Left forelimb (tissue), 1 donor: ENCODE data around the gene CACNA1D.
"Not testable (repeated sequence)": the region's sequence is repeated elsewhere in the genome, so short reads cannot be mapped to it uniquely, and the experiment has no call there.

Experiments
- DNase-seq: peaks from one replicate; pipeline ENCODE4 v3.0.0-alpha.2; 2018; ENCODE audit warnings: low spot score

Gene CACNA1D

GRCh38 chr3:53657651-53658050 lies 163.2 kb downstream of the CACNA1D start:
- no peak for DNase-seq

DNA sequence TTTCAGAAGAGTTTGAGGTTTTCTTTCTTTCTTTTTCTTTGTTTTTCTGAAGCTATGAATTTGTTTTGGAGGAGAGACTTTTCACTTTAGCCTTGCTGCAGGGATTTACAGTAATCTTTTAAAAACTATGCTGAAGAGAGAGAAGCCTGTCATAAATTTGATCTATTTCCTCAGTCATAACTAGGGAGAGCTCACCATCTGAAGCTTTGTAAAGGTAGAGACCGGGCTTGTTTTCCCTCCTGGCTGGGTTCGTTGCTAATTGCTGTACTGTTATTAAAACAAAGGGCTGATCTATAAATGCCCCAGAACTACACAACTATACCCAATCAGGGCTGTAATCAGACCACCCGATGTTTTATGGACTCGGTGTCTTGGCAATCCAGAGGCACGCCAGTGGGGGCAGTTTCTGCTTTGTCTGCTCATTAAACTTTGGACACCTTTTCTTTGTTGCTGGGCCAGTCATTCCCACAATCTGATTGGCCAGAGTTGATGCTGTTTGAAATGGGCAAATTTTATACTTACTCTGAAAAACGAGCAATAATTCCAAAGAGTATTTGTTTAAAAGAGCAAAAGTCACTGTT lies 164.3 kb downstream of the CACNA1D start:
- no peak for DNase-seq

- no peak for DNase-seq
Measured at GRCh38 chr3:53659996-53660395, 165.6 kb downstream of the CACNA1D start.

GRCh38 chr3:53661480-53661879 lies 167.1 kb downstream of the CACNA1D start:
- no peak for DNase-seq

DNA sequence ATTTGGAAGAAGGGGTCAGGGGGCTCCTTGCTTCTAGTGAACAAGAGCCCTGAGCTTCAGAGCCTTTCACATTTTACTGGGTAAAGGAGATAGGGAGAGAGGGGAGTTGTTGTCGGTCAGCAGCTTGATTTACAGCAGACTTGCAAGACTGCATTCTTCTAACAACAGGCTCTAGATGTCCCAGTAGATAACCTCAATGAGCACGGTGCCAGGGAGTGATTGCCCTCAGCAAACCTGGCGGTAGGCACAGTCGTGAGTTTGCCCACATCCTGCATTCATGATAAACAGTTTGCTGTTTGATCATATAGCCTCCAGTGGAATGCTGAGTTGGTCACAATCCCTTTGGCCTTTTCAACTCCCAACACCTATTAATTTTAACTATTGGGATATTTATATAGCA lies 170.4 kb downstream of the CACNA1D start:
- DNase-seq = not testable (repeated sequence)

DNA sequence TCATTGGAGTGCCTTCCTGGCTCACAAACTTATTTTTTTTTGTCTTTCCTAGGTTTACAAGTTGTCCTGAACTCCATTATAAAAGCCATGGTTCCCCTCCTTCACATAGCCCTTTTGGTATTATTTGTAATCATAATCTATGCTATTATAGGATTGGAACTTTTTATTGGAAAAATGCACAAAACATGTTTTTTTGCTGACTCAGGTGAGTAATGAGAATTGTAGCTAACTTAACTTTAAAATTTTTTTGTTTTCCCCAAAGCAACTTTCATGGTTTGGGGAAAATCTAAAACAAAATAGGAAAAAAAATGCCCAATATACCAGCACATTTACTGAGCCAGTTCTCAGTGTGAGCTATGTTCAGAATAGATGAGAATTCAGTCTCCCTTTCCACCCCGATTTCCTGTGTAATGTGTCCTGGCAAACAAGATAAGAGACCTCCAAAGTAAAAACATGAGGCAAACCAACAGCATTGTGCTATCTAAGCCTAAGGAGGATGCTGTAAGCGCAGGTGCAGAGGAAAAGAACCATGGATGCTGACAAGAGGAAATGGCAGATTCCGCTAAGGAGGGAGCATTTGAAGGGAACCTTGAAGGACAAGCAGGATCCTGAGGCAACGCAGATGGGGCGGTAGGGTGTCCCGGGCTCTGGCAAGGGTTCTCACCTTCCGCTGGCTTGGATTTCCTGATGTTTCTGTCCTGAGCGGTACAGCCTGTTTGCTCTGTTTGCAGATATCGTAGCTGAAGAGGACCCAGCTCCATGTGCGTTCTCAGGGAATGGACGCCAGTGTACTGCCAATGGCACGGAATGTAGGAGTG lies 171.4 kb downstream of the CACNA1D start:
- DNase-seq = no peak

DNA sequence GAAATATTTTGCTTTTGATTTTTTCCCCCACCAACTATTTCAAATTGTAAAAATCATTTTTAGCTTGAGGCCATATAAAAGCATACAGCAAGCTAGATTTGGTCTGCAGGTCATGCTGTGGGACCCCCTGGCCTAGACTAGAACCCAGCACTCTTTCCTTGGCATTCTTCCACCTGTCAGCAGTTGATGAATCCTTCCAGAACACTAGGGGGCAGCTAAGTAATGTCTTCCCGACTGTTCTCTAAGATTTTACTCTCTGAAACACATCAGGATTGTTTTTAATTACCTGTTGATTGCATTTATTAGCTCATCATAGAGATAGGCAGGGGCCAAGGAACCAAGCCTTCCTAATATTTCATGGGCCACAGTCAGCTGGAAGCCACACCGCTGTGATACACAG lies 174.5 kb downstream of the CACNA1D start:
- no peak for DNase-seq

- no peak for DNase-seq
Measured at GRCh38 chr3:53670721-53671120, 176.3 kb downstream of the CACNA1D start.

- DNase-seq = no peak
Measured at GRCh38 chr3:53671192-53671960, 177.0 kb downstream of the CACNA1D start.

GRCh38 chr3:53671961-53672299 lies 177.5 kb downstream of the CACNA1D start:
- no peak for DNase-seq

DNA sequence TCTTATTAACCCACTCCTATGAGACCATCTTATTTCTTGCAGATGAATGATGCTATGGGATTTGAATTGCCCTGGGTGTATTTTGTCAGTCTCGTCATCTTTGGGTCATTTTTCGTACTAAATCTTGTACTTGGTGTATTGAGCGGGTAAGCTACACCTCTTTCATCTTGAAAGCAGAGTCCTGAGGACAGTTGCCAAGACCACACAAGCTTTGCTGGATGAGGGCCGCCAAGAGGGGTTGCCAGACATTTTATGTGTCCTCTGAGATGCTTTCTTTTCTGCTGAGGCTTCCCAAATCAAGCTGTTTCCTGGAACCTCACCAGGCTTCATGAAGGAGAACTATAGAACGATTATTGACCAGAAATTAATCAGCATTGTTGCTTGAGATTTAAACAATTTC lies 178.6 kb downstream of the CACNA1D start:
- no peak for DNase-seq

- no peak for DNase-seq
Measured at GRCh38 chr3:53673722-53674350, 179.4 kb downstream of the CACNA1D start.

GRCh38 chr3:53674582-53674981 lies 180.2 kb downstream of the CACNA1D start:
- DNase-seq = no peak

DNA sequence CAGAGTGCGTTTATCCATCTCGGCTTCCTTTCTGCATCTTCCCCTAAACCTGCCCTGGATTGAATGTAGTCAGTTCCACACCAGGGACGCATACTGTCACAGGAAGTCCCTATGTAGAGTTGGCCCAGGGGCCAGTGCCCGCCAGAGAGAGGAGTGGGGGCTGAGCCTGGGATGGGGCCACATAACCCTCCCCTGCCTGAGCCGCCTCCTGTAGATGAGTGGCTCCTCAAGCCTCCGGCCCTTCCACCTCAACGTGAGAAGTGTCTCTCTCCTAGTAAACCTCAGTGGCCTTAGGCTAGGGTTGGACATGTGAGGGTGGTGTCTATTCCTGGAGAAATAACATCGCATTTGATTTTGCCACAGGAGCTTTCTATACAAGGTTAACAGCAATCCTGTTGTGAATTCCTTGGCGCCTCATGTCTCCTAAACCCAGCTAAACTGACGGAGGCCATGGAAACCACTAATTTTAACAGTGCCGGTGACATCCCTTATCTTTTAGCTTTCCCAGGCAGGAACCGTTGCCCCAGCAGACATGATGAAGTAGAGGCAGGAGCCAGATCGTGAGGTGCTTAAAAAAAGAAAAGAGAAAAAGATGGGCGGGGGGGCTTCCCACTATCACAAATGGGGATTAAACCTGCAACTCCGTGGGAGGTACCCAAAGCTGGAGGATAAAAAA lies 180.7 kb downstream of the CACNA1D start:
- DNase-seq = no peak

DNA sequence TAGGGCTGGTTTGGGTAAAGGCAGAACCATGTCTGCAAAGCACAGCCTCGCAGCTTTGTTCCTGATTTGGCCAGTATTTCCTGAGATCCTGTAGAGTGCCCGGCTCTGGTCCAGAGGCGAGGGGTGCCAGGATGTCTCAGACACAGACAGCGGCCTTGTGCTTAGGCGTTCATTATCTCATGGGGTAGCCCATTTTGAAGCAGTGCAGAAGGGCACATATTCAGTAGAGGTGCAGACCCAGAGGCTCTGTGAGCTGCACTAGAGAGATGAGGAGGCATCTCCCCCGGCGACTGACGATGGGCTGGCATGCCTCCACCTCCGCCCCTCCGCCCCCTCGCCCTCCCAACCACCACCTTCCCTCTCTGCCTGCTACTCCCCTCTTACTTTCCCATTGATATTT lies 181.5 kb downstream of the CACNA1D start:
- no peak for DNase-seq

- DNase-seq = no peak
Measured at GRCh38 chr3:53677413-53677812, 183.0 kb downstream of the CACNA1D start.

- DNase-seq = peak; percentile 84
Measured at GRCh38 chr3:53680028-53680427, 185.6 kb downstream of the CACNA1D start.

DNA sequence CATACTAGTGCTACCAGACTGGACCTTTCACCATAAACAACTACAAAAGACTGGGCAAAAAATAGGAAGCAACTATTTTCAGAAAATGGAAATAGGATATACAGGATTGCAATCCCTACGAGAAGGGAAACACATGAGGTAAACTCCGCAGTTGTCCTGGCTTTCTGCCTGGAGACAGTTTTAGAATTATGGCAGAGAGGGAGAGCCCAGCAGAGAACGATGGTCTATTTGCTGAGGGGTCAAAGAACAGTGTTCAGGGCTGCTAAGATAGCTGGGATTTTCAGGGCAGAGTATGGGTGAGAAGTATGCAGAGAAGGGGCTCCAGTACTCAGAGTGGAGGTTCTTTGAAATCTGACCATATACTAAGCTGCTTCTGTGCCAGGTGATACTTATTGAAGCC lies 188.4 kb downstream of the CACNA1D start:
- no peak for DNase-seq

GRCh38 chr3:53688066-53688465 lies 193.7 kb downstream of the CACNA1D start:
- no peak for DNase-seq

GRCh38 chr3:53688989-53689388 lies 194.6 kb downstream of the CACNA1D start:
- peak; percentile 30 for DNase-seq

GRCh38 chr3:53689681-53690080 lies 195.3 kb downstream of the CACNA1D start:
- DNase-seq = no peak

- peak; percentile 23 for DNase-seq
Measured at GRCh38 chr3:53690521-53690920, 196.1 kb downstream of the CACNA1D start.
